GM18861 (cell line): ENCODE measurements around the gene CFAP61.
"Not testable (repeated sequence)": the region's sequence is repeated elsewhere in the genome, so short reads cannot be mapped to it uniquely, and the experiment has no call there.

Experiments
- ATAC-seq: cut with Tn5 transposase; IDR thresholded peaks from one replicate; pipeline ENCODE4 v1.9.1; 2021; ENCODE audit not compliant: unreplicated experiment

Gene CFAP61

DNA sequence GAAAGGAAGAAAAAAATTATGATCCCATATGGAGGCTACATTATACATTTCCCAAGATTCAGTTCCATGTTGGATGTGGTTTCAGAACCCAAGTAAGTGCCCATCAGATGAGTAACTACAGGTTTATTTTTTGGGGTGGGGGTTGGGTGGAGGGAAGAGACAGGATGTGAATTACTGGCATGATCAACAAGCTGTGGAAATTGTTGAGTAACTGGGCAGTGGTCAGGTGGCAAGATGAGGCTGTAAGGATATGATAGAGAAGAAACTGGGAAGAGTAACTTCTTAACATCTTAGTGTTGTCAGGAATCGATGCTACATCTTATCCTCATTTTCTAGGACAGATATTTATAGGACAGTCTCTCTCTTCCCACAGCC is 153.5 kb downstream of the CFAP61 start:
- ATAC-seq = no peak

DNA sequence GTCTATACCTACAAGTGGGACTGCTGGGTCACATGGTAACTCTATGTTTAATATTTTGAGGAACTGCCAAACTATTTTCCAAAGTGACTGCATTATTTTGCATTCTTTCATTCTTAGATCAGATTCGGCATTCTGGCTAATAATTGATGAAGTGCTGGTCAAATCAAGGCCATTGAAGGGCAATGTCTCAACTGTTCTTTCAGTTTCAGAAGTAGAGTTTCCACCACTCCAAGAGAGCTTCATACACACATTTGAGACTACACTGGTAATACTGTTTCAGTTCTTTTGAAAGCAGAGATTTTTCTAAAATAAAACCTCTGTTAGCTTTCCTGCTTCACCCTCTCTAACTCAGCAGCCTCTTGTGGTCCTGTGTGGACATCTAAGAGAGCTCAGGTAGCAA is 154.5 kb downstream of the CFAP61 start:
- ATAC-seq = peak; percentile 89

DNA sequence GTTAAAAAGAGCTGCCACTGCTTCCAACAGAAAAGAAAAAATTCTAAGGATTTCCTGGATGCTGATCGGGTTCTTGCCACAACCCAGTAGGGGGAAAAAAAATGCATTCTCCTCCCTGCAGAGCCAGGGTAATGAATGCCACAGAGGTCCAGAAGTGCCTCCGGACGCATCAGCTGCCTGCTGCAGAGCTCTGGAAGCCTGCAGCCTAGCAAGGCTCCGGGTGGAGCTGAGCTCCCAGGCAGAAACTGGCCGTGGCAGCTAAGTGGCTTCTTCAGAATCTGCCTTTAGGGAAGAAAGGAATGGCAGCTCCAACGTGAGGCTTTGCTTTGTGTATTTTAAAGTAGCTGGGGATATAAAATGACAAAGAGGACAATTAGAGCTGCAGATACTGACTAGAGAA is 155.0 kb downstream of the CFAP61 start:
- ATAC-seq = no peak

DNA sequence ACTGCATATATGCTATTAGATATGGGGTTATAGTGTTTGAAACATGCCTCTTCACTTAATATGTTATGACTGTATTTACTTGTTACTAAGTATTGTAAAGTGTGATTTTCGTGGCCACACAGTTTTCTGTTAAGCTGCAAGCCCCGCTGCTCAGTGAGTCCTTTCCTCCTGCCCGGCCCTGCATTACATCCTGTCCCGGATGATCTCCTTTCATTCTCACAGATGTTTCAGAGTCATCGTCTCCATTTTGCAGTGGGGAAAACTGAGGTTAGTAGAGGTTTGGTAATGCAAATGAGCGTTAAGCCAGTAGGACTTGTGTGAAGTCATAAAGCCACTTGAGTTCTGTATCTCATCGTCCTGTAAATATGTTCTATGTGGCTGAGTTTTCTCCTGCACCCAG is 155.5 kb downstream of the CFAP61 start:
- peak; percentile 47 for ATAC-seq

DNA sequence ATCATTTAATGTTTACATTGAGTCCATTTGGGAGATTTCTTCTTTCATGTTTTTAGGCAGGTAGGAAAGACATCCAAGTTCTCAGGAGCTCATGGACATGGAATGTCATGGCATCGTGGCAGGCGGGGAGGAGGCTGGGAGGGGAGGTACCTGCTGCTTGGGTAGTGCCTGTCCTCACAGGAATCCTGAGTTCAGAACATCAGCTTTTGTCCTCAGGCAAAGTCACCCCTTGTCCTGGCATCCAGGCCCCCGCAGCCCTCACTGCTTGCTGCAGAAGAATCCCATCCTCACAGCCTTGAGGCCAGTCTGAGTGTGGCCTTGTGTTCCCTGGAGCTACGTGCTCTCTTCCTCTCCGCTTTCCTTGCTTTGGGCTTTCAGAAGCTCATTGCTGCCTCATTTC is 157.4 kb downstream of the CFAP61 start:
- no peak for ATAC-seq

DNA sequence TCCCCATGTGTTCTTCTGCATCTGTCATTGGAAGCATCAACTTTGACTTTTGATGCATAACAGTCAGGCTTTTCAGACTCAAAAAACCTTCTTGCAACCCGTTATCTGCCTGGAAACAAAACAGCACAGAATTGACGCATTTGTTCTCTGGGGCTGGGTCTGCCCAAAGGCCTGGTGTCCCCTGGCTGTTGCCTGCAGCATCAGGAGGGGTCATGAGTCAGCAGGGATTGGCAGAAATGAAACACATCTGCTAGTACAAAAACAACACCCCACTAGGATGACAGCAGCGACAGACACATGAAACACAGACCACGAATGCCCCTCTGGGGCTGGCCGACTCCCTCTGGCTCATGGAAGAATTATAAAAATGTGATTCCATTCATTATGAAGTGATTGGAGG is 158.0 kb downstream of the CFAP61 start:
- ATAC-seq = no peak

DNA sequence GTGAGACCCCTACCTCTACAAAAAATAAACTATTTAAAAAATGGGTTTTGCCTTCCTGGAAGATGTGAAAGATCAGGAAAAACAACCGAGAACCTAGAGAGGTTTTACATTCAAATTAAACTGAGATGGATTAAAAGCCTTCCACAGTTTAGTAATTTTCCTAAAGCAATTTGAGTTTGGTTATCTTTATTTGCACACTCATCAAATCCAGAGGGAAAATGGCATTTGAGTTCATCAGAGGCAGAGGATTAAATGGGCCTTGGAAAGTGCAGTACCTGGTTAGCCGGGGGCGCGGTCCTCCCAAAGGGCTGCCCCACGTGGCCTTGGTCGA is 158.6 kb downstream of the CFAP61 start:
- no peak for ATAC-seq

DNA sequence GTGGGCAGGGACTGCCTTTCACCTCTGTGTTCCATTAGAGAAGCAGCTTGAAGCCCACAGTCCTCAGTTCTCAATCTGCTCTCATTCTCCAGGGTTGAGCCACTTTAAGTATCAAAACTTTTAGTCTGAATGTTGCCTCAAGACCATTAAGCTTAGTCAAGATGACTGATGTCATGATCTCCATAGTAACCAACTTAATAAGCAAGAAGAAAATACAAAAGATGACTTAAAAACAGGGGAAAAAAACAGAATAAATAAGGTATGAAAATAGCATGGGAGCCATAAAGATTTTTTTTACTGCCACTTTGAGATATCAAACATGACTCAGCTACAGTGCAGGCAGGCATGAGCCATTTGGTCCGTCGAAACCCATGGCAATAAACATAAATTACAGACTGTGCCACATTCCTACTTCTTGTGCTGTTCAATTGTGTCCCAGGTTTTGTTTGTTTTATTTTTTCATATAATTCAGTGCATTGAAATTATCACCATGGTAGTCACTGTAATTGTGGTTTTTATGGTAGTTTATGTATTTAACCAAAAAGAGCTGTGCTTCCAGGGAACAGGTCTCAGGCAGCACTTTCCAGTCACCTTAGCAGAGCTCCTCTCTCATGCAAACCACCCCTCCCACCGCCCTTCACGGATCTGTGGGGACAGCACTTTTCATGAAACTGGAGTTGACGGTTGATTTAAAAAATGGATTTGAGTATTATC is 159.1 kb downstream of the CFAP61 start:
- ATAC-seq = no peak

DNA sequence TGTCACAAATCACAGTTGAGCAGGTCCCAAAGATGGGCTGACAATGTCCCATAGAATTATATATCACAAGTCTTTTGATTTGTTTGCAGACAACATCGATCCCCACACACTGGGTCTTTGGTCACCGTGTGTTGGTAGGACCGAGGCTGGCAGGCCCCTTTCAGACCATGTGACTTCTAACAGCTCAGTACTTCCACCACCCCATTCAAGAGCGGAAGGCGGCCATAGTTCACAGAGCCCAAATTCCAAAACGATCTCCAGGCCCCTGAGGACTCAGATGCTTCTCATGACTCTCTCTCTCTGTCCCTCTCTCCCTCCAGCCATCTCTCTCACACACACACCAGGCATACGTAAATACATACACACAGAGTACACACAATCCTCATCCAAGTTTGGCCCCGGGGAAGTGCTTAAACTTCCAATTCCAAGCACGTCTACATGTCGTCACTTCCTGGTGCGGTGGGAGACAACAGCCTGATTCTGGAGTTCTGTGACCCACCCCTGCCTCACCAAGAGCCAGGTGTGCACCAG is 159.7 kb downstream of the CFAP61 start:
- no peak for ATAC-seq

DNA sequence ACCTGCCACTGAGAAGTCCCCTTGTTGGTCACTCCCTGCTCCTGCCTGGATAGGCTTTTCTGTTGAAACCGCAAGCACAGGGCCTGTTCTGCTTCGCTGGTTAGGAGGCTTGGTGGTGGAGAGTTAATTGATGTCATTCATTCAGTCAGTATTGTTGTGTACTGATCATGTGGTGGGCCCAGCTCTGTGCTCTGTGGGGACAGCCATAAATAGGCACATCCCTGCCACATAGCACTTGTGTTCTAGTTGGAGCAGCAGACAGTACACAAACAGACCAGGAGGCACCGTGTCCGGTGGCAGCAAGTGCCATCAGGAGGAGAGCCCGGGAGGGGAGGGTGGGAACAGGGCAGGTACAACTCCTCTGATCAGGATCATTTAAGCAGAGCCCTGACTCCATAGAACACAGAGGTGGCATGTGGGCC is 160.4 kb downstream of the CFAP61 start:
- ATAC-seq = no peak

DNA sequence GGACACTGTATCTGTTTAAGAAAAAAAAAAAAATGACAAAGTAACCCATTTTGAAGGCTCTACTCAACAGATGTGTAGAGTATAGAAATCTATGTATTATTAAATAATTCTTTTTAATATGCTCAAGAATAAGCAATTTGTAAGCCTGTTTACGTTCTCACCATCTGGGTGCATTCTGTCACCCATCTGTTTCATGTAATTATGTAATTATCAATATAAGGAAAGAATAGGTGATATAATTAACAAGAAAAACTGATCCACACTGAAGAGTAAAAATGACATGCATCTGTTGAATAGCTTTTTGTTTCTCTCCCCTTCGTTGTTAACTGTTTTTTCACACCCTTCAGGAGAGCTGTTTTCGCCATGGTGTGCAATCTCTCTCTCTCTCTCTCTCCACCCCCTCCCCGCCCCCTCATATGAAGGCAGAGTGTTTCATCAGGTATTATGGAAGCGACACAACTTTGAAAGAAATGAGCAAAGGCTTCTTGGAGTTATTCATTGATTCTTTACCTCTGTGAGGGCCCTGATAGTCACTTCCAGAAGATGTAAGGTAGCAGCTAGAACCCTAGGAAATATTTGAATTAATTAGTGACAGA is 161.3 kb downstream of the CFAP61 start:
- no peak for ATAC-seq

DNA sequence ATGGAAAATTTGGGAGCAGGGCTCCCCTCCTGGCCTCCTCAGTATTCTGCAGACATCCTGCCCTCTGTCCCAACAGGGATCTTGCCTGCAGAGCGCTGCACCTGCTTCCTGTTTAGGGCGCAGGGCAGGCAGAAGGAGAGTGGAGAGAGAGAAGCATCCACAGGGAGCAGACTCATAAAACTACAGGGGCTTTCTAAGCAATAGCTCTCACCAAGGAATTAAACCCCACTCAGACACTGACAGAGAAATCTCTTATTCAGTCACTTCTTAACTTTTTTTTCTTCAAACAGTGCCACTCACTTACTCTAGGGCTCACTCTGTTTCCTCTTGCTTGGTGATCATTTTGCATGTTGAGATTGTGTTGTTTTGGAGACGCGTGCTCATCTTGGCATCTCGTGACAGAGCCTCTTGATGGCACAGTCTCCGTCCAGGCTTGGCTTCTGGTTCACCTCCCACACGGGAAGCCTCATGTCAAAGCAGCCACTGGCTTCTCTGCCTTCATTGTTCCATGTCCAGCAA is 162.5 kb downstream of the CFAP61 start:
- ATAC-seq = no peak

DNA sequence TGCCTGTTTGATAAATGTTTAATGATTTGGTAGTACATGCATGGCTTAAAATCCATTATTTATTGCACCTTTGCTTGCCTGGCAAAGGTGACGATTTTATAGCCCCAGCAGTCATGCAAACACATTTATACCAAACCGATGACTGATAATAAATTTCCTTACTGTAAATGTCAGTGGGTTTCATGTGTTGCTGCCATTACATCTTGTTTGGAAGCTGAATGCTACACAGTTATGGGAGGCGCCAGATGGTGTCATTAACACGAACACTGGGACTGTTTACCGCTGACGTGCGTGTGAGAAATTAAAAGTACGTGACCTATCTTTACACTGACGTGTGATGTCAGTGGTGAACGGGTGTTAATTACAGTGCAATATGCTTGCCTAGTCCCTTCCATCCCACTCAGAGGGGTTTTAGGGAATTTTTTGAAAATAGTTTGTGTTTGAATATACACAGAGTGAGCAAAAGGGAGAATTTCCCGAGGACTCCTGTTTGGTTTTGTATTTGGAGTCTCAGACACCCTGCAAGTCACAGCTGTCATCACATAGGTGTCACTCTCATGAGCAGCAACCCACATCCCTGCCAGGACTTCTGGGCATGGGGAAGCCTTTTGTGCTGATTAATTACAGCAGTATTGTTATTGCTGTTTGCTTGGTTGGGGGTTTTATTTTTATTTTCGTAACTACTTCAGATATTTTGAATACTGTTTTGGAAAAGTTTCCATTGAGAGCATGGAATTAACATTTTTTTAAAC is 163.8 kb downstream of the CFAP61 start:
- ATAC-seq = no peak

DNA sequence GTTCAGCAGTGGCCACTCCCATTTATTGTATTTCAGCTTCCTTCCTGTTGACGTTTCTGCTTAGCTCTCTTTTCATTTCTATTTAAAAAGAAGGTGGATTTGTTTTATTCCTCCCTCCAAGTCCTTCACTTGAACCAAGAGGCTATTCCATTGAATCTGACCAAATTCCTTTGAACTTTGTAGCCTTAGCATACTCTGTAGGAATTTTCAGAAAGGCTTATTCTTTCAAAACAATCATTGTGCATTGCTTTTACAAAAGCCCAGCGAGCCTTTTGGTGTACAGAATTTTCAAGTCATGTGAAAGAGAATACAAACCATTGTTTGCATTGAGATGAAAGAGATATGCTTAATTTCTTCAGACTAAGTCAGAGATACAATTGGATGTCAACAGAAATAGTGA is 164.6 kb downstream of the CFAP61 start:
- ATAC-seq = no peak

DNA sequence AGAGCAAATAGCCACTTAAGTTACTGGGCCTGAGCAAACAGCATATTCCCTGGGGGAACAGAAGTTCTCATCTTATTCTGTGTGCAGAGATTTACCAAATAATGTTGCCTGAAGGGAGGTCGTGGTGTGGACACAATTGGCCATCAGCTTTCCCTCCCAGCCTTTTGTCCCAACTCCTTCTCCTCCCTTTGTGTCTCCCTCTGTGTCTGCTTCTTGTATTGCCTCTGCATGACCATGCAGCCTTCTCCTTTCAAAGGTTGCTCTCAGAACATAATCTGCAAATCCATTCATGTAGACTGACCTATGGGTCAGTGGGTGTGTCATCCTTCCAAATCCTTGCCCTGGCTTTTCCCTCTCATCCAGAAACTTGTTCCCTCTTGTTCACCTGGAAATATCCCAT is 165.3 kb downstream of the CFAP61 start:
- no peak for ATAC-seq

DNA sequence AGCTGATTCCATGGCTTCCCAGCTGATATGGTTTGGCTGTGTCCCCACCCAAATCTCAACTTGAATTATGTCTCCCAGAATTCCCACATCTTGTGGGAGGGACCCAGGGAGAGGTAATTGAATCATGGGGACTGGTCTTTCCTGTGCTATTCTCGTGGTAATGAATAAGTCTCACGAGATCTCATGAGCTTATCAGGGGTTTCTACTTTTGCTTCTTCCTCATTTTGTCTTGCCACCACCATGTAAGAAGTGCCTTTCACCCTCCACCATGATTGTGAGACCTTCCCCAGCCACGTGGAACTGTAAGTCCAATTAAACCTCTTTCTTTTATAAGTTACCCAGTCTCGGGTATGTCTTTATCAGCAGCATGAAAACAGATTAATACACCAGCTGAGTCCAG is 165.8 kb downstream of the CFAP61 start:
- not testable (repeated sequence) for ATAC-seq

DNA sequence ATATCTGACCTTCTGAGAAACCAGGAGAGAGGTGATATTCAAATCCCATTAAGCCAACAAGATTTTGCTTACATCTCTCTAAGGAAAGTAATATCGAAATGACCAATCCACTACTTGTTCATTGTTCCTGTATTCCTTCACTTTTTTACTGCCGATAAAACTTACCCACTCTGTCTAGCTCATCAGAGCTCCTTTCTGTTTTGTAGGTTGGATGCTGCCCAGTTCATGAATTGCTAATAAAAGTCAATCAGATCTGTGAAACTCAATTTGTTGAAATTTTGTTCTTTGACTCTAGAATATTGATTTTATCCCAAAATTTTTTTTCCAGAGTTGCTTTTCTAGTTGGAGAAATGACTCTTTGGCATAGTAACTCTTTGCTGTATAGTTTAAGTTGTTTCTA is 166.7 kb downstream of the CFAP61 start:
- ATAC-seq = no peak

DNA sequence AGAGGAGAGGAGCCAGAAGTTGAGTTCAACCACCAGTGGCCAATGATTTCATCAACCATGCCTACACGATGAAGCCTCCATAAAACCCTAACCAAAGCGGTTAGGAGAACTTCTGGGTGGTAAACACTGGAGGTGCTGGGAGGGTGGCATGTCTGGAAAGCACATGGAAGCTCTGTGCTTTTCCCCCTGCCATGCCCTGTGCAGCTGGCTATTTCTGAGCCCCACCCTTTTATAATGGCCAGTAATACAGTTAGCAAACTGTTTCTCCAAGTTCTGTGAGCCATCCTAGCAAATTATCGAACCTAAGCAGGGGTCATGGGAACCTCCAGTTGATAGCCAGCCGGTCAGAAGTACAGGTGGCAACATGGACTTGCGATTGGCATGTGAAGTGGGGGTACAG is 167.8 kb downstream of the CFAP61 start:
- no peak for ATAC-seq

DNA sequence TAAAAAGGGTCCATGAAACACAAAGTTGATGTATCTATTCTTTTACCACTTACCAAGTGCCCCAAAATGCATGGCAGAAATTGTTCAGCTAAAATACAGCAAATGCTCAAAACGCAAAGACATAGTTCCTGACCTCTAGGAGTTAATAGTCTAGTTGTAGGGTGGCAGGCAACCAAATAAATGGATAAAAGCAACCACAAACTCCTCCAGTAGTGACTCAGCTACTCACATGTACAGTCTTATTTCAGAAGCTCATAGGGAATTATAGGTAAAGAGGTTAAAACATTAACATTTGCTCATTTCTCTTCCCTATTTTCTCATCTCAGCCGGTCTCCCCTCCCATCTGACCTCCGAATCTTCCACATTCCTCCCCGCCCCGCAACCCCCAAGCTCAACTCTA is 171.6 kb downstream of the CFAP61 start:
- no peak for ATAC-seq

DNA sequence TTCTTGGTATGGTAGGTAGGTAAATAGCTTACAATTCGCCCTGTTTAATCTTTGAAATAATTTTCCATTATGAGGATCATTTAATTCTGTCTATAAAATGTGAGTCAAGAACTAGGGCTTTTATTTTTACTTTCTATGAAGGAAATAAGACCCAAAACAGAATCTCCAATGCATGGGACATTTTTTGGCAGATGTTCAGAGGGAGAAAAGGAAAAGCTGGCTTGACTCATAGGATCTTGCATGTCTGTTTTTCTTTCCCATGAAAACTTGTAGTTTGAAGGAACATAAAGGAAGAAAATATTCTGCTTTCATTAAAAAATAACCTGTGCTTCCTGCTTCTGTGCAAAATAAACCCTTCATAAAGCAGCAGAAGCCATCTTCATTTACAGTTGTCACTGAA is 172.5 kb downstream of the CFAP61 start:
- ATAC-seq = no peak

DNA sequence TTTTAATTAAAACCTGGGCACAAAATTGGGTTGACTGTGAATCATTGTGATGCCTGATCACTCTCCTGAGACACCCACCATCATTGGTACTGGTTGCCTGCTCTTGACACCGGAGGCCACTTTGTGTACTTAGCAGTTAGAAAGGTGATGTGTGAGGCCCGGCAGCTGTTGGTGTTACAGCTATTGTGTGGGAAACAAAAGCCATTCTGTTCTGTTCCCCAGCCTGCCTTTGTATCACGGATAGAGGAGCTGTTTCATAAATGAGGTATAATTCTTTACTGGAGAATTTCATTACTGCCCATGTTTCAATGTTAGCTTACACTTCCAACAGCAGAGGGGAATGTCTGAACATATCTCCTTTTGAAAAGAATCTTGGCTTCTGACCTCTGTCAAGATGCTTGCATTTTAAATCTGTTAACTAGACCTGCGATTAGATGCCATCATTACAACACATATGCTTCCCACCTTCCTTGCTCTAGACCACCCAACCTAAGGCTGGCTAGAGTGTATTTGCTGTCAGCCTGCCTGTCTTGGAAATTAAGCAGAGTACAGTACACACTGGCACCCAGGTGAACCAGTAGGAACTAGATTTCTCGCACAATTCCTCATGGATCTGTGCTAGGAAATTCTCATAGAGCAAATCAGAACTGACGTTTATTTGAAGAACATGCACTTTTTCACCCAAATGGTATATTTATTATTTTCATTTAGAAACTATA is 173.2 kb downstream of the CFAP61 start:
- ATAC-seq = no peak
